SK-N-SH treated with all-trans-retinoic acid at 6 μM for 48 hours (cell line): ENCODE data around the gene POLD4.
A peak's percentile ranks its signal among the peaks of the same experiment; 100 is the strongest.
"Not testable (repeated sequence)": the region's sequence is repeated elsewhere in the genome, so short reads cannot be mapped to it uniquely, and the experiment has no call there.

Experiments used
- ATAC-seq: fragments of 200-7000 bp; cut with Tn5 transposase; 3 replicates; pipeline ENCODE4 v1.9.1; 2020; ENCODE audit warnings: mild to moderate bottlenecking, moderate library complexity
- ARNTL ChIP-seq: fragments of 450-650 bp; formaldehyde crosslinking; IDR thresholded peaks from 2 replicates; pipeline ENCODE4 v1.5.0; 2020; ENCODE audit warnings: low read depth, mild to moderate bottlenecking, moderate library complexity, borderline replicate concordance
- CSDC2 ChIP-seq: fragments of 250-450 bp; sonication (Bioruptor Pico); IDR thresholded peaks from 2 replicates; pipeline ENCODE4 v1.5.0; 2020; ENCODE audit warnings: mild to moderate bottlenecking, moderate library complexity
- ESRRG ChIP-seq: fragments of 250-450 bp; sonication (Bioruptor Pico); IDR thresholded peaks from 2 replicates; pipeline ENCODE4 v1.6.1; 2021; ENCODE audit warnings: mild to moderate bottlenecking
- GLIS3 ChIP-seq: fragments of 250-450 bp; sonication (Bioruptor Pico); IDR thresholded peaks from 2 replicates; pipeline ENCODE4 v1.5.0; 2020; ENCODE audit warnings: mild to moderate bottlenecking, moderate library complexity
- ISL1 ChIP-seq: fragments of 250-450 bp; sonication (Bioruptor Pico); IDR thresholded peaks from 2 replicates; pipeline ENCODE4 v2.1.2; 2022; ENCODE audit warnings: mild to moderate bottlenecking, moderate library complexity
- OSR1 ChIP-seq: fragments of 250-450 bp; sonication (Bioruptor Pico); IDR thresholded peaks from 2 replicates; pipeline ENCODE4 v1.8.0; 2022; ENCODE audit warnings: moderate library complexity, mild to moderate bottlenecking, inconsistent platforms
- PPARA ChIP-seq: fragments of 250-450 bp; sonication (Bioruptor Pico); IDR thresholded peaks from 2 replicates; pipeline ENCODE4 v1.5.0; 2020; ENCODE audit warnings: mild to moderate bottlenecking, borderline replicate concordance
- TCF4 ChIP-seq: fragments of 250-450 bp; sonication (Bioruptor Pico); IDR thresholded peaks from 2 replicates; pipeline ENCODE4 v1.8.0; 2021; ENCODE audit warnings: mild to moderate bottlenecking, moderate library complexity, borderline replicate concordance
- ZC3H10 ChIP-seq: fragments of 250-450 bp; sonication (Bioruptor Pico); IDR thresholded peaks from 2 replicates; pipeline ENCODE4 v1.5.1; 2021; ENCODE audit warnings: mild to moderate bottlenecking, moderate library complexity
- ZNF565 ChIP-seq: fragments of 450-650 bp; formaldehyde crosslinking; conservative IDR thresholded peaks from 2 replicates; pipeline ENCODE4 v1.5.0; 2020; ENCODE audit warnings: low read depth, mild to moderate bottlenecking, moderate library complexity
- ZNF70 ChIP-seq: fragments of 450-650 bp; formaldehyde crosslinking; IDR thresholded peaks from 2 replicates; pipeline ENCODE4 v1.5.0; 2020; ENCODE audit warnings: mild to moderate bottlenecking, moderate library complexity
- ZNF8 ChIP-seq: fragments of 450-650 bp; formaldehyde crosslinking; IDR thresholded peaks from 2 replicates; pipeline ENCODE4 v1.5.0; 2020; ENCODE audit warnings: mild to moderate bottlenecking, moderate library complexity
- TF ChIP-seq, protein P1 (sequence below): fragments of 250-450 bp; sonication (Bioruptor Pico); IDR thresholded peaks from 2 replicates; pipeline ENCODE4 v1.8.0; 2021; ENCODE audit warnings: low read depth, mild to moderate bottlenecking, moderate library complexity, borderline replicate concordance
- TF ChIP-seq, protein P2 (sequence below): fragments of 250-450 bp; sonication (Bioruptor Pico); IDR thresholded peaks from 2 replicates; pipeline ENCODE4 v1.8.0; 2020; ENCODE audit warnings: mild to moderate bottlenecking, moderate library complexity, borderline replicate concordance
- TF ChIP-seq, protein P3 (sequence below): fragments of 250-450 bp; sonication (Bioruptor Pico); IDR thresholded peaks from 2 replicates; pipeline ENCODE4 v1.5.0; 2020; ENCODE audit warnings: mild to moderate bottlenecking, moderate library complexity

Gene POLD4

GRCh38 chr11:67353317-67354074 lies at the start of gene POLD4:
TSS of gene POLD4 (minus strand) at chr11:67353546. CDS start at chr11:67353399, 147 bp downstream.
- TF ChIP-seq ZNF565 (CRISPR knock-in tag) (no peak), ZNF8 (CRISPR knock-in tag) (no peak), GLIS3 (0 out of 2 replicates have a peak, but pooled peaks have one; percentile 27)
- peak; percentile 86 for ATAC-seq

DNA sequence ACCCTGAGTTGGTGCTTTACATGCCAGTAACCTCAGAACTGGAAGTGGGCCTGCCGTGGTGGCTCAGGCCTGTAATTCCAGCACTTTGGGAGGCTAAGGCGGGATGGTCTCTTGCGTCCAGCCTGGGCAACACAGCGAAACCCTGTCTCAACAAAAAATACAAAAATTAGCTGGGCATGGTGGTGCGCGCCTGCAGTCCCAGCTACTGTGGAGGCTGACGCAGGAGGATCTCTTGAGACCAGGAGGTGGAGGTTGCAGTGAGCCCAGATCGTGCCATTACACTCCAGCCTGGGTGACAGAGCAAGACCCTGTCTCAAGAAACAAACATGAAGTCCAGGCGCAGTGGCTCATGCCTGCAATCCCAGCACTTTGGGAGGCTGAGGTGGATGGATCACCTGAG lies 49.7 kb upstream of the POLD4 start:
- ATAC-seq, result not testable (repeated sequence)

DNA sequence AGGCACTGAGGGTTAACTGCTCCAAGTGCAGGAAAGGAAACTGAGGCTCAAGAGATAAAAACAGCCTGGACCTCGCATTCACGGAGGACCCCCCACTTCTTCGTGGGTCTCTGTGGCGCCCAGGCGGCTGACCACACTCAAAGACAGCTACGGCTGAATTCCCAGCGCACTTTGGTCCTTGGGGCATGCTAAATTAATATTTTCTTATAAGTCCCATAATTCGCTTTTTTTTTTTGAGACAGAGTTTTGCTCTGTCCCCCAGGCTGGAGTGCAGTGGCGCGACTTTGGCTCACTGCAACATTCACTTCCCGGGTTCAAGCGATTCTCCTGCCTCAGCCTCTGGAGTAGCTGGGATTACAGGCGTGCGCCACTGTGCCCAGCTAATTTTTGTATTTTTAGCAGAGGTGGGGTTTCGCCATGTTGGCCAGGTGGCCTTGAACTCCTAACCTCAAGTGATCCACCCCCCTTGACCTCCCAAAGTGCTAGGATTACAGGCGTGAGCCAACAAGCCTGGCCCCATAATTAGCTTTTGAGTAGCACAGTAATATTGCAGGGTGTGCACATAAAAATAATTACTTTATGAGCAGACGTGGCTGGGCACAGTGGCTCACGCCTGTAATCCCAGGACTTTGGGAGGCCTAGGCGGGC lies 49.0 kb upstream of the POLD4 start:
- not testable (repeated sequence) for ATAC-seq

DNA sequence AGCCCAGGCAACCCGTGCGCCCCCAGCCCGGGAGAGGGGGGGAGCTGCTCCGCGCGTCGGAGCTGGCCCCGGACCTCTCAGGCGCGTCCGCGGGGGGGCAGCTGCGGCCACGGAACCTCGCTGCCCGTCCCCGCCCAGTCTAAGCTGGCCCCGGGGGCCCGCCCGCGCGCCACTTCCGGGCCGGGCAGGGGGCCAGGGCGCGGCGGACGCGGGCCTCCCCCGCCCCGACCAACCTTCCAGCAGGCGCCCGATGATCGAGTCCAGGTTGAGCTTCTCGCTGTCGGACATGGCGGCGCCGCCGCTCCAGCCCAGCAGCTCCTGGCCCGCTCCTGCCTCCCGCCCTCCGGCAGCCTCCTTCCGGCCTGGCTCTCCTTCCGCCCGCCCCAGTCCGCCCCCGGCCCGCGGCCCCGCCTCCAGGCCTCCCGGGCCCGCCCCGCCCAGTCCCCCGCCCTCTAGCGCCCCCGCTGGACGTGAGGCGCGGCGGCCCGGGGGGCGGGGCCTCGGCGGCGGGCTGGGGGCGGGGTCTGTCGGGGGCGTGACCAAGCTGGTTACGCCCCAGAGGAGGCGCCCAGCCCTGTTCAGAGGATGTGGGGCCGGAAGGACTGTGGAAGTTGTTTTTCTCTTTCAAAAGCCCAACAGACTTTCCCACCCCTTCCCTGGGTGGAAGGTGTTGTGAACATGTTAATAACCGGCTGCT lies 48.3 kb upstream of the POLD4 start, which contains the start of gene PPP1CA:
Gene PPP1CA, minus strand, starts transcription at position 364 of the 697 bp plus-strand sequence. Its CDS starts 76 bp downstream, at position 288.
- peak; percentile 81 for ATAC-seq
- TF ChIP-seq ZNF565 (CRISPR knock-in tag) (no peak), ZC3H10 (no peak), CSDC2 (no peak), OSR1 (CRISPR knock-in tag) (no peak), ZNF8 (CRISPR knock-in tag) (no peak), PPARA (CRISPR knock-in tag) (no peak), ESRRG (no peak), ARNTL (CRISPR knock-in tag) (no peak)
- TF ChIP-seq, protein P1, sequence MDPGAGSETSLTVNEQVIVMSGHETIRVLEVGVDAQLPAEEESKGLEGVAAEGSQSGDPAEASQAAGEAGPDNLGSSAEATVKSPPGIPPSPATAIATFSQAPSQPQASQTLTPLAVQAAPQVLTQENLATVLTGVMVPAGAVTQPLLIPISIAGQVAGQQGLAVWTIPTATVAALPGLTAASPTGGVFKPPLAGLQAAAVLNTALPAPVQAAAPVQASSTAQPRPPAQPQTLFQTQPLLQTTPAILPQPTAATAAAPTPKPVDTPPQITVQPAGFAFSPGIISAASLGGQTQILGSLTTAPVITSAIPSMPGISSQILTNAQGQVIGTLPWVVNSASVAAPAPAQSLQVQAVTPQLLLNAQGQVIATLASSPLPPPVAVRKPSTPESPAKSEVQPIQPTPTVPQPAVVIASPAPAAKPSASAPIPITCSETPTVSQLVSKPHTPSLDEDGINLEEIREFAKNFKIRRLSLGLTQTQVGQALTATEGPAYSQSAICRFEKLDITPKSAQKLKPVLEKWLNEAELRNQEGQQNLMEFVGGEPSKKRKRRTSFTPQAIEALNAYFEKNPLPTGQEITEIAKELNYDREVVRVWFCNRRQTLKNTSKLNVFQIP (CRISPR knock-in tag), result no peak
- TF ChIP-seq, protein P2, sequence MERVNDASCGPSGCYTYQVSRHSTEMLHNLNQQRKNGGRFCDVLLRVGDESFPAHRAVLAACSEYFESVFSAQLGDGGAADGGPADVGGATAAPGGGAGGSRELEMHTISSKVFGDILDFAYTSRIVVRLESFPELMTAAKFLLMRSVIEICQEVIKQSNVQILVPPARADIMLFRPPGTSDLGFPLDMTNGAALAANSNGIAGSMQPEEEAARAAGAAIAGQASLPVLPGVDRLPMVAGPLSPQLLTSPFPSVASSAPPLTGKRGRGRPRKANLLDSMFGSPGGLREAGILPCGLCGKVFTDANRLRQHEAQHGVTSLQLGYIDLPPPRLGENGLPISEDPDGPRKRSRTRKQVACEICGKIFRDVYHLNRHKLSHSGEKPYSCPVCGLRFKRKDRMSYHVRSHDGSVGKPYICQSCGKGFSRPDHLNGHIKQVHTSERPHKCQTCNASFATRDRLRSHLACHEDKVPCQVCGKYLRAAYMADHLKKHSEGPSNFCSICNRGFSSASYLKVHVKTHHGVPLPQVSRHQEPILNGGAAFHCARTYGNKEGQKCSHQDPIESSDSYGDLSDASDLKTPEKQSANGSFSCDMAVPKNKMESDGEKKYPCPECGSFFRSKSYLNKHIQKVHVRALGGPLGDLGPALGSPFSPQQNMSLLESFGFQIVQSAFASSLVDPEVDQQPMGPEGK (CRISPR knock-in tag), result no peak
- TF ChIP-seq, protein P3, sequence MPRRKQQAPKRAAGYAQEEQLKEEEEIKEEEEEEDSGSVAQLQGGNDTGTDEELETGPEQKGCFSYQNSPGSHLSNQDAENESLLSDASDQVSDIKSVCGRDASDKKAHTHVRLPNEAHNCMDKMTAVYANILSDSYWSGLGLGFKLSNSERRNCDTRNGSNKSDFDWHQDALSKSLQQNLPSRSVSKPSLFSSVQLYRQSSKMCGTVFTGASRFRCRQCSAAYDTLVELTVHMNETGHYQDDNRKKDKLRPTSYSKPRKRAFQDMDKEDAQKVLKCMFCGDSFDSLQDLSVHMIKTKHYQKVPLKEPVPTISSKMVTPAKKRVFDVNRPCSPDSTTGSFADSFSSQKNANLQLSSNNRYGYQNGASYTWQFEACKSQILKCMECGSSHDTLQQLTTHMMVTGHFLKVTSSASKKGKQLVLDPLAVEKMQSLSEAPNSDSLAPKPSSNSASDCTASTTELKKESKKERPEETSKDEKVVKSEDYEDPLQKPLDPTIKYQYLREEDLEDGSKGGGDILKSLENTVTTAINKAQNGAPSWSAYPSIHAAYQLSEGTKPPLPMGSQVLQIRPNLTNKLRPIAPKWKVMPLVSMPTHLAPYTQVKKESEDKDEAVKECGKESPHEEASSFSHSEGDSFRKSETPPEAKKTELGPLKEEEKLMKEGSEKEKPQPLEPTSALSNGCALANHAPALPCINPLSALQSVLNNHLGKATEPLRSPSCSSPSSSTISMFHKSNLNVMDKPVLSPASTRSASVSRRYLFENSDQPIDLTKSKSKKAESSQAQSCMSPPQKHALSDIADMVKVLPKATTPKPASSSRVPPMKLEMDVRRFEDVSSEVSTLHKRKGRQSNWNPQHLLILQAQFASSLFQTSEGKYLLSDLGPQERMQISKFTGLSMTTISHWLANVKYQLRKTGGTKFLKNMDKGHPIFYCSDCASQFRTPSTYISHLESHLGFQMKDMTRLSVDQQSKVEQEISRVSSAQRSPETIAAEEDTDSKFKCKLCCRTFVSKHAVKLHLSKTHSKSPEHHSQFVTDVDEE (CRISPR knock-in tag), result no peak

DNA sequence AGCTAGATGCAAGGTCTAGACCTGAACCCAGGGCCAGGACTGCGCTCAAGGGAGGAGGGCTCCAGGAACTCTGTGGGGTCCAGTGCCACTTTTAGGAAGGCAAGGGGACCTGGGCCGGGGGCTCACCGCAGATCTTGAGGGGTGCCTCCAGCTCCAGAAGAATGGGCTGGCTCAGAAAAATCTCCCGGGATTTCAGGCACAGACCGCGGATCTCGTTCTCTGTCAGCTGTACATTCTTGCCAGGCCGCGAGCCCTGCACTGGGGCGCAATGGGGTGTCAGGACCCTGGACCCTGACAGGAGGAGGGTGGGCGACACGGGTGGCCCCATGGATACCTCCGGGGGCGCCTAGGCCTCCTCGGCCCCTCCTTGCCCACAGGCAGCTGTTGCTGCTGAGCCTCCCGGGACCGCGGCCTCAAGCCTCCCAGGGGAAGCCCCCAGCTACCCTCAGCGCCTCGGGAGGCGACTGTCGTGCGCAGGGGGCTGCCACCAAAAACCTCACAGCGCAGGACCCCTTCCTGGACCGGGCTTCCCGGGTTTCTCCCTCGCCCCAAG lies 47.7 kb upstream of the POLD4 start:
- ATAC-seq, result peak; percentile 3
- no peak for TF ChIP-seq ISL1 (CRISPR knock-in tag)
- TF ChIP-seq, all 23 proteins: peak for 0

DNA sequence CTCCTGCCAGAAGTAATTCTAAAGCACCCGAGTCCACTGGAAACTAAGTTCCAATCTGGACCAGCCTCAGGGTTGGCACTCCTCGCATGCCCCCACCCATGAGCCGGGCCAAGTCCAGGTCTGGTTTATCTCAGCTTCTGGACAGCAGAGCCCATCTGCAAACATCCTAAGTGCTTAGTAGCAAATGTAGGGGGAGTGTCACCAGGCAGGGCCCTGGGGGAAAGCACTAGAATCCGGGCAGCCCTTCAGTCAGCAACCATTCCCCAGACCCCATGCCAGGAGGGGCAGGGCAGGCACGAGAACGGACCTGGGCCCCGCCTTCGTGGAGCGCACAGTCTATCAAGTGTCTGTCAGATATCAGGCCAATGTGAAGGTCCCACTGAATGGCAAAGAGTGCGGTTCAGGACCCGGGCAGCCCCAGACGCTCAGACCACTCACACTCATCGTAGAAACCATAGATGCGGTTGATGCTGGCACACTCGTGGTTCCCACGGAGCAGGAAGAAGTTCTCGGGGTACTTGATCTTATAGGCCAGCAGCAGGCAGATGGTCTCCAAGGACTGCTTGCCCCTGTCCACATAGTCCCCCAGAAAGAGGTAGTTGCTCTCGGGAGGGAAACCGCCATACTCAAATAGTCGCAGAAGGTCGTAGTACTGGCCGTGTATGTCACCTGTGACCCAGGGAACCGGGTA lies 47.0 kb upstream of the POLD4 start:
- ATAC-seq, result peak; percentile 33
- TF ChIP-seq, protein P3 (CRISPR knock-in tag), result no peak
- TF ChIP-seq, protein P1 (CRISPR knock-in tag), result no peak
- no peak for TF ChIP-seq ZNF70 (CRISPR knock-in tag)
- peak; percentile 56; the same call in 1 of the 2 replicates for TF ChIP-seq TCF4 (CRISPR knock-in tag)
